ENCODE data around the gene CERT1.

Gene CERT1

DNA sequence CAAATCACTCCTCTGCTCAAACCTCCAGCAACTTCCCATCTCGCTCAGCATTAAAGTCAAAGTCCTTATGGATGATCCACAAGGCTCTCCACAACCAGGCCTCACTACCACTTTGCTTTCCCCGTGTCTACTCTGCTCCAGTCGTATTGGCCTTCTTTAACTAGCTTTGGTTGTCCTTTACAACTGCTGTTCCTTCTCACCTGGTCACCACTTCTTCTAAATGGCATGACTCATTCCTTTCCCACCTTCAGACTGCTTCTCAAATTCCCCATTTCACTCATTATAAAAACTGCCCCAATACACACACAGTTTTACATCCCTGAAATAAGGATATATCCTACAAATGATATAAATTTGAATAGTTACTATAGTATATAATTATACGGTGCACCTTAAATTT, 30.4 kb downstream of the CERT1 start:
- no peak overlapping the region for H3K4me3 Mint-ChIP-seq
- H3K27me3 Mint-ChIP-seq (ENCODE audit: low read depth, poor library complexity) = no peaks in the 10 kb centered on the region
- no peaks in the 10 kb centered on the region for H3K4me1 Mint-ChIP-seq
- H3K36me3 Mint-ChIP-seq (ENCODE audit: low read depth) = peaks cover 52% of the 10 kb centered on the region
- peak overlapping the region; percentile 24 for H3K27ac Mint-ChIP-seq
- TF ChIP-seq, protein P1, sequence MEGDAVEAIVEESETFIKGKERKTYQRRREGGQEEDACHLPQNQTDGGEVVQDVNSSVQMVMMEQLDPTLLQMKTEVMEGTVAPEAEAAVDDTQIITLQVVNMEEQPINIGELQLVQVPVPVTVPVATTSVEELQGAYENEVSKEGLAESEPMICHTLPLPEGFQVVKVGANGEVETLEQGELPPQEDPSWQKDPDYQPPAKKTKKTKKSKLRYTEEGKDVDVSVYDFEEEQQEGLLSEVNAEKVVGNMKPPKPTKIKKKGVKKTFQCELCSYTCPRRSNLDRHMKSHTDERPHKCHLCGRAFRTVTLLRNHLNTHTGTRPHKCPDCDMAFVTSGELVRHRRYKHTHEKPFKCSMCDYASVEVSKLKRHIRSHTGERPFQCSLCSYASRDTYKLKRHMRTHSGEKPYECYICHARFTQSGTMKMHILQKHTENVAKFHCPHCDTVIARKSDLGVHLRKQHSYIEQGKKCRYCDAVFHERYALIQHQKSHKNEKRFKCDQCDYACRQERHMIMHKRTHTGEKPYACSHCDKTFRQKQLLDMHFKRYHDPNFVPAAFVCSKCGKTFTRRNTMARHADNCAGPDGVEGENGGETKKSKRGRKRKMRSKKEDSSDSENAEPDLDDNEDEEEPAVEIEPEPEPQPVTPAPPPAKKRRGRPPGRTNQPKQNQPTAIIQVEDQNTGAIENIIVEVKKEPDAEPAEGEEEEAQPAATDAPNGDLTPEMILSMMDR (IDR thresholded peaks at IDR 0.05) = no peak
- DNase-seq = no peak
- H3K9me3 Mint-ChIP-seq = peaks cover 30% of the 10 kb centered on the region

DNA sequence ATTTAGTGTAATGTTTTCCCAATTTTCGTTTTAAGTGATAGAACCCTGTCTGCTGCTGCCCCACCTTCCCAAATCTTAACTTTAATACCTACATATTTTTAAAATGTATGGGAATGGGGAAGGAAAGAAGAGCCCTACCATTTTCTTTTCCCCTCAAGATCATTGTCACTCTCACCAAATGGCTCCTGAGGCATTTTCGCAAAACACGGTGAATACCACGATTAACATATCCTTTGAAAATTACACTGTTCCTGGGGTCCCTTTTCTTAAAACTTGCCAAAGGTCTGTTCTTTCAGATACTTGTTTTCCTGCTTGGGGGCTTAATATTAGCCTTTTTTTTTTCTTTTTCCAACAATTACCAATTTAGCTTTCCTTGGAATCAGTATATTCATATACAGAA, 36.1 kb downstream of the CERT1 start:
- Mint-ChIP-seq H3K4me3 (no peak overlapping the region), H3K36me3 (ENCODE audit: low read depth) (peaks cover 45% of the 10 kb centered on the region), H3K27me3 (ENCODE audit: low read depth, poor library complexity) (no peaks in the 10 kb centered on the region), H3K27ac (no peak overlapping the region), H3K9me3 (peaks cover 33% of the 10 kb centered on the region), H3K4me1 (no peaks in the 10 kb centered on the region)
- TF ChIP-seq, protein P1 (IDR thresholded peaks at IDR 0.05) = no peak
- no peak for DNase-seq

DNA sequence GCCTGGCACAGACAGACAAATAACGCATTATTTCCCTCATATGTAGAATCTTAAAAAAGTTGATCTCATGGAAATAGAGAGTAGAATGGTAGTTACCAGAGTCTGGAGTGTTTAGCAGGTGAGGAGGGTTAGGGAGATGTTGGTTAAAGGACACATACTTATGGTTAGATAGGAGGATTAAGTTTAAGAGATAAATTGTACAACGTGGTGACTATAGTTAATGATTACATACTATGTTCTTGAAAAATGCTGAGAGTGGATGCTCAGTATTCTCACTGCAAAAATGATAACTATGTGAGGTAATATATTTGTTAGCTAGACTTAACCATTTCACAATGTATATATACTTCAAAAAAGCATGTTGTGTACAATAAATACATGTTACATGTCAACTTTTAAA, 38.0 kb downstream of the CERT1 start:
- Mint-ChIP-seq H3K9me3 (peaks cover 52% of the 10 kb centered on the region), H3K36me3 (ENCODE audit: low read depth) (peaks cover 61% of the 10 kb centered on the region), H3K4me3 (no peak overlapping the region), H3K27me3 (ENCODE audit: low read depth, poor library complexity) (no peaks in the 10 kb centered on the region), H3K4me1 (no peaks in the 10 kb centered on the region), H3K27ac (no peak overlapping the region)
- TF ChIP-seq, protein P1 (IDR thresholded peaks at IDR 0.05) = no peak
- DNase-seq = no peak

DNA sequence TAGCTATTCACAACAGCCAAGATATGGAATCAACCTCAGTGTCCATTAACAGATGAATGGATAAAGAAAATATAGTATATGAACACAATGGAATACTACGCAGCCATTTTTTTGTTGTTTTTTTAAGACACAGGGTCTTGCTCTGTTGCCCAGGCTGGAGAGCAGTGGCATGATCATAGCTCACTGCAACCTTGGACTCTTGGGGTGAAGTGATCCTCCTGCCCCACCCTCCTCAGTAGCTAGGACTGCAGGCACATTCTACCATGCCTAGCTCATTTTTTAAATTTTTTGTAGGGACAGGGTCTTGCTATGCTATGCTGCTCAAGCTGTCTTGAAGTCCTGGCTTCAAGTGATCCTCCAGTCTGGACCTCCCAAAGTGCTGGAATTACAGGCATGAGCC, 38.5 kb downstream of the CERT1 start:
- Mint-ChIP-seq H3K27me3 (ENCODE audit: low read depth, poor library complexity) (no peaks in the 10 kb centered on the region), H3K36me3 (ENCODE audit: low read depth) (peaks cover 66% of the 10 kb centered on the region), H3K4me3 (no peak overlapping the region), H3K27ac (no peak overlapping the region), H3K9me3 (peaks cover 57% of the 10 kb centered on the region), H3K4me1 (no peaks in the 10 kb centered on the region)
- no peak for DNase-seq
- TF ChIP-seq, protein P1 (IDR thresholded peaks at IDR 0.05) = no peak

DNA sequence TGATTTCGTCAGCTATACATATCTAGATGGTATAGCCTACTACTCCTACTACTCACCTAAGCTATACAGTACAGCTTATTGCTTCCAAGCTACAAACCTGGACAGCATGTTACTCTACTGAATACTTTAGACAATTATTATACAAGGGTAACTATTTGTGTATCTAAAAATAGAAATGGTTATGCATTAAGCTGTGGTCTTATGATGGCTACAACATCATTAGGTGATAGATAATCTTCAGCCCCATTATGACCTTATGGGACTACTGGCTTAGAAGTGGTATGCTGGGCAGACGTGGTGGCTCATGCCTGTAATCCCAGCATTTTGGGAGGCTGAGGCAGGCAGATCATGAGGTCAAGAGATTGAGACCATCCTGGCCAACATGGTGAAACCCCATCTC, 40.2 kb downstream of the CERT1 start:
- no peaks in the 10 kb centered on the region for H3K27me3 Mint-ChIP-seq (ENCODE audit: low read depth, poor library complexity)
- DNase-seq = no peak
- H3K4me3 Mint-ChIP-seq = no peak overlapping the region
- H3K36me3 Mint-ChIP-seq (ENCODE audit: low read depth) = peaks cover 73% of the 10 kb centered on the region
- H3K4me1 Mint-ChIP-seq = no peaks in the 10 kb centered on the region
- peaks cover 67% of the 10 kb centered on the region for H3K9me3 Mint-ChIP-seq
- TF ChIP-seq, protein P1 (IDR thresholded peaks at IDR 0.05) = no peak
- no peak overlapping the region for H3K27ac Mint-ChIP-seq

DNA sequence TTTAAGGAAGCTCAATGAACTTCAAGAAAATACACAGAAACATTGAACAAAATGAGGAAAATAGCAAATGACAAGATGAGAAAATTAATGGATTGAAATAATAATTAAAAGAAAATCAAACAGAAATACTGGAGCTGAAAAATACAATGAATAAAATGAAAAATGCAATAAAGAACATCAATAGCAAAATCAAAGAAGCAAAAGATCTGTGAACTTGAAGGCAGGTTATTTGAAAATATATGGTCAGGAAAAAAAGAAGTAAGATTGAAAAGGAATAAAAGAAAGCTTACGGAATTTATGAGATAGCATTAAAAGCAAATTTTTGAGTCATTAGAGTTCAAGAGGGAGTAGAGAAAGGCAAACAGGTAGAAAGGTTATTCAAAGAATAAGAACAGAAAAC, 42.4 kb downstream of the CERT1 start:
- Mint-ChIP-seq H3K36me3 (ENCODE audit: low read depth) (peaks cover 64% of the 10 kb centered on the region), H3K9me3 (peaks cover 63% of the 10 kb centered on the region), H3K27me3 (ENCODE audit: low read depth, poor library complexity) (no peaks in the 10 kb centered on the region), H3K4me1 (no peaks in the 10 kb centered on the region), H3K27ac (no peak overlapping the region), H3K4me3 (no peak overlapping the region)
- no peak for DNase-seq
- TF ChIP-seq, protein P1 (IDR thresholded peaks at IDR 0.05) = no peak

All from nephron progenitor cell (in vitro differentiated cells).